ENCODE measurements around the gene PCDH19. TPM values are rescaled to one million over a fixed set of nuclear protein-coding genes. Genes with fewer than 3 reads are reported as not detected.

The PCDH19 gene
- total RNA-seq, 1 donor from 2014 or later: 16.4 TPM

Other genes starting within 250 kb of the PCDH19 start
- gene TNMD, start 174.7 kb upstream of the PCDH19 start, total RNA-seq: 1.2 TPM
- 33.3 TPM for gene TSPAN6, start 226.5 kb upstream of the PCDH19 start, total RNA-seq
- gene SRPX2, start 233.9 kb upstream of the PCDH19 start, total RNA-seq: 36.7 TPM